GM18873 (cell line): ENCODE measurements around the gene NDUFB2.
"Not testable (repeated sequence)": the region's sequence is repeated elsewhere in the genome, so short reads cannot be mapped to it uniquely, and the experiment has no call there.

Experiments used
- ATAC-seq: cut with Tn5 transposase; IDR thresholded peaks from one replicate; pipeline ENCODE4 v1.9.1; 2021; ENCODE audit warnings: mild to moderate bottlenecking, moderate library complexity, moderate number of reproducible peaks; ENCODE audit not compliant: unreplicated experiment, low FRiP score

NDUFB2 gene

DNA sequence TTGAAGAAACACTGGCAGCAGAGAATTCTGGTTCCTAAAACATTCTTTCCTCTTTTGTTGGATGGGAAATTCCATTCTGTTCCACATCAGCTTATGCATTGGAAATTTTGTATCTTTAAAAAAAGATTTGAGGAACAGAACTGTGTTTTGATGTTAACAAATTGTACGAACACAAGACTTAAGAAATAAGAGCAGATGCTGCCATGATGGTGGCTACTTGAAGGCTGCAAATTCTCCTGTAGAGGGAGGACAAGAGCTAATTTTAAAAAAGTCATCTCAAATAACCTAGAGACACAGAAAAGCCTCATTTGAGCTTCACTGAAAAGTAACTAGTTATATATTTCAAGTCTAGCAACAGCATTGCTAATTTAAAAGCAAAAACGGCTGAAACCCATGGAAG, 29.8 kb downstream of the NDUFB2 start:
- no peak for ATAC-seq

DNA sequence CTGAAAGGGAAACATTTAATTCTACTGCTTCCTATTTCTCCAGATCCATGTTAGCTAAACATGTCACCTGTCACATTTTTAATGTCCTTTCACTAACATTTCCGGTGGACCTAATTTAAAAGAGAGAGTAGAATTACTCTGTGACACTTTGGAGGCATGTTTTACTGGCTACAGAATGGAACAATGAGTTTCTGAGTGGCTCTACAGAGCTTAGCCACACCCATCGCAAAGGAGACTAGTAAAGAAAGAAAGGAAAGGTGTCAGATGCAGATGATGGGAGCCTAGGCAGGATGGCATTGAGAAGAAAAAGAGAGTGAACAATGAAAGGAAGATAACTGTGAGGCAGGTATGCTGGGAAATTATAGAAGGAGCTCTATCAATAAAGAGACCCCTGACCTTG, 35.9 kb downstream of the NDUFB2 start:
- ATAC-seq: no peak

DNA sequence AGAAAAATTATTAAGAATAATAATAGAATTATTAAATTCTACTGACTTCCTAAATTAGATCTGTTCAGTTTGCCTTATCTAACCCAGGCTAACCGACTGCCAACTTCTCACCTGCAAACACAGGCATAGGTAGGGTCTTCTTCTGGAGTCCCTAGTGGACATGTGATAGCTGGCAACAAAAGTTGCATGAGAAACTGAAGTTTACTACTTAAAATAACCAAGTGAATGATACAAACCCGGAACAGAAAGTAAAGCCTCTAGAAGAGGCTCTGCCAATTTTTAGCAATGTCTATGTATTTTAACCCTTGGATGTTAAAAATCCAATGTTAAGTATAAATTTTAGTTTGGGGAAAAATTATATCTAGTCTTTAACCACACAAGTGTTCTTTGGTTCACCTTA, 37.6 kb downstream of the NDUFB2 start:
- ATAC-seq: no peak

DNA sequence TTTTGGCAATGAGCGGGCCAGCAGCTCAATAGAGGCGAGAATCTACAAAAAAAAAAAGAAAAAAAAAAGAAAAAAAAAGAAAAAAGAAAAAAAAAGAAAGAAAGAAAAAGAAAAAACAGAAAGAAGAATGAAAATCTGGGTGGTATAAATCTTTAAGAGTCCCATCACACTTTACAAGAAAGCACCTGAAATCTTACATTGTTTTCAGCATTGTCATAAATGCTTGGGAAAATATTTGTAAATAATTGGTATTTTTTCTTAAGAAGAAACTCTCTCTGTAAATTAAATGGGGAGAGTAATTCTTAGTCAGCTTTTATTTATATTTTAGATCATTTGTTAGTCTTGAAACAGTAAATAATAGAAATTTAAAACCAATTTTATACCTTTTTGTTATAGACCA, 38.2 kb downstream of the NDUFB2 start:
- no peak for ATAC-seq

DNA sequence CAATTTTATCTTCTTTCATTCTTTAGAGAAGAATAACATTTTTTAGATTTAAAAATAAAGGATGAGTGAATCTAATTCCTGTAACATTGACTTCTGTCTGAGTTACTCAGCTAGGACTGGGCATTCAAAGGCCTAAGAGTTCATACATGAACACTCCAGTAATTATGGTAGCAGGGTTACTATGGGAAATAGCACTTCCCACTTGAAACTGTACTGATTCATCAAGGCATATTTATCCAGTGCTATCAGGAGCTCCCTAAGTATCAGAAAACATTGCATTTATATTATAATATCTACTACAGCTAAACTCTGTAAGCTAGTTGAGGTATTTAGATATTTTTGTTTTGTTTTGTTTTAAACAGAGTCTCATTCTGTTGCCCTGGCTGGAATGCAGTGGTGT, 41.8 kb downstream of the NDUFB2 start:
- no peak for ATAC-seq

DNA sequence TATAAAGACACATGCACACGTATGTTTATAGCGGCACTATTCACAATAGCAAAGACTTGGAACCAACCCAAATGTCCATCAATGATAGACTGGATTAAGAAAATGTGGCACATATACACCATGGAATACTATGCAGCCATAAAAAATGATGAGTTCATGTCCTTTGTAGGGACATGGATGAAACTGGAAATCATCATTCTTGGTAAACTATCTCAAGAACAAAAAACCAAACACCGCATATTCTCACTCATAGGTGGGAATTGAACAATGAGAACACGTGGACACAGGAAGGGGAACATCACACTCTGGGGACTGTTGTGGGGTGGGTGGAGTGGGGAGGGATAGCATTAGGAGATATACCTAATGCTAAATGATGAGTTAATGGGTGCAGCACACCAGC, 46.7 kb downstream of the NDUFB2 start:
- not testable (repeated sequence) for ATAC-seq

DNA sequence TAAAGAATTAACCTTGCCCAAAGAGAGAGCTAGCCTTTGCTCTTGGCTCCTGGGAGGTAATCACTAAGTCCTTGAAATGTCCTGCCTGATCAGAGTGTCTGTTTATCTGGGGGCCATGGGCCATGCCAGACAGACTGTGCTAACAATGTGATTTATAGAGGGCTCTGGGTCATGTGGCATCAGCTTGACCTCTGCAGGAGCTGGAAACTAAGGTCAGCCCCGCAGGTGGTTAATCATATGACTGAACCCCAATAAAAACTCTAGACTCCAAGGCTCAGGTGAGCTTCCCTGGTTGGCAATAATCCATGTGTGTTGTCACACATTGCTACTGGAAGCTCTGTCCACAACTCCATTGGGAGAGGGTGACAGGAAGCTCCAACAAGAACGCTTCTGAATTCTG, 47.5 kb downstream of the NDUFB2 start:
- no peak for ATAC-seq

DNA sequence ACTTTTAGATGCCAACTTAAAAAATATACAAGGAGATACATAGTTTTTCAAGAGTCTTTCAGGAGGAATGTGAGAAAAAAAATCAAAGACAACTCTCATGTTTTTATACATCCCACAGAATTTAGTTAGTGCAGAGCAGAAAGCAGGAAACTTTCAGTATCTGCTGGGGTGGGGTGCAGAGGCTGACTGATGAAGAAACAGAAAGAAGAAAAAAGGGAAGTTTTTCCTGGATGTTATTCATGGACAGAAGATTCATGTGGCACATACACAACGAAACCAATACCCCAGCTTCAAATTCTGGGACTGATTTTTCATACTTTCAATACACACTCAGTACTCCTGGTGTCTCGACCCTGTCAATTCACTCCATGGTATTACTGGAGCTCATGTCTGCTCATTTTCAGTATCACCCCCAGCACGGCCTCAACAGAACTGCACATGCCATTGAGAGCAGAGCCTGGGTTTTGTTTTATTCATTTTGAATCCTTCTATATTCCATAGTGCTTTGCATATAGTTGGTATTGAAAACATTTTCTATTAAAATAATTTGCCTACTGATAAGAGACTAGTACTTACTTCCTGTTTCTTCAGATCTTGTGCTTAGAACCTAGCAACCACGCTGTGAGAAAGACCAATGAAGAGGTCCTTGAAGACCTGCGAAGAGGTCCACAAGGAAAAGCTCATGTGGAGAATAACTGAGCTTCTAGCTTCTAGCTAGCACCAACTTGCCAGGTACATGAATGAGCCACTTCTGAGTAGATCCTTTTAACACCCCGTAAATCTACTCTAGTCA, 49.0 kb downstream of the NDUFB2 start:
- ATAC-seq: no peak

DNA sequence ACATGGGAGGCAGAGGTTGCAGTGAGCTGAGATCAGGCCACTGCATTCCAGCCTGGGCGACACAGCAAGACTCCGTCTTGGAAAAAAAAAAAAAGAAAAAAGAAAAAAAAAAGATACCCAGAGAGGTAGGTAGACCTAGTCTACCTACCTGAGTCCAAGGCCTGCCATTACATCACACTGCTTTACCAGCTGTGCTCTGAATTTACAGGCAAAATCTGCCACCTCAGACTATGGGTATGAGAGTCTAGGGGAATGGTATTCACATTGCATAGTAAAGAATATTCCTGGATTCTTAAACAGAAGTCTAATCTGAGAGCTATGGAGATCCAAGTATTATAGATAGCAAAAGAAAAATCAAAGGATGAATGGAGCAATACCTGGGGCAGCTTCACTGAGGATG, 50.2 kb downstream of the NDUFB2 start:
- ATAC-seq: no peak

DNA sequence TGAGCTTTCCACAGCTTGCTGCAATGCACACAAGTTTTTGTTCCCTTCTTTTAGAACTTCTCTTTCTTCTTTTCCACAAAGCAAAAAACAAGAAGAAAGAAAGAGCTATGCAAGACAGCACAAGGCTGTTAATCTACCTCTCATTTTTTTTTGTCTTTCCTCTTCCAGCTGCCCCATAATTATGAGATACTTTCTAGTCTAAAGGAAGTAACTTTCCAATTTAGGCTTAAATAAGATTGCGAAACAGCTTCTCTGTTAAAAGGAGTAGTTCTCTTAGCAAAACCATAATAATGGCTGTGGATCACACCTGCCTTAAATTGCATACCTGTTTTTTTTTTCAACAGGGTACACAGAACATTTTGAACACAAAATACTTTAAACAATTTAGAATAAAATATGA, 56.0 kb downstream of the NDUFB2 start:
- no peak for ATAC-seq

DNA sequence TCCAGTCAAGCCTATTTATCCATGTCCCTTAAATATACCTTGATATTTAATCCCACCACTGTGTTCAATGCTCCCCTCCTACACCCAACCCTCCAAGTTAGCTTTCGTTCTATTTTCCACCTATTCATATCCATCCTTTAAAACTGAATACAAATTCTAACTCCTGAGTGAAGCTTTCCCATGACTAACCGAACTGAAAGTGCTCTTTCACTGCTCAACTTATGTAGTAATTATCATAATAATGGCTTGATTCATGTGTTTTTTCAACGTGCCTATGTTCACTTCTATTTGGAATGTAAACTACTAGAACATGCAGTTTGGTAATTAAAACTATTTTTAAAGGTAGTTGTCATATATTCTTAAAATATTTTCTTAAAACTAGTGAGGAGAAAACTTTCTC, 58.0 kb downstream of the NDUFB2 start:
- ATAC-seq: no peak
